GM12891 (cell line): ENCODE measurements around the gene PPIP5K2.

Experiments used
- POLR2A ChIP-seq: IDR thresholded peaks from 2 replicates; pipeline ENCODE4 v1.6.1; 2011; ENCODE audit warnings: low read depth, low read length, control low read depth
- POLR2AphosphoS5 ChIP-seq: IDR thresholded peaks from 2 replicates; pipeline ENCODE4 v1.6.1; 2011; ENCODE audit warnings: low read depth, low read length, control low read depth

- TF ChIP-seq POLR2AphosphoS5 (no peak), POLR2A (no peak)
Observed at GRCh38 chr5:103232393-103232999, 112.4 kb downstream of the PPIP5K2 start.
